ENCODE measurements around the gene SPTY2D1.

GRCh38 chr11:18682466-18682865 lies 48.3 kb upstream of the SPTY2D1 start:
- TF ChIP-seq EP300 (IDR thresholded peaks at IDR 0.05) = no peak
- no peak for TF ChIP-seq CTCF (IDR thresholded peaks at IDR 0.05)
- no peak for TF ChIP-seq POLR2A (IDR thresholded peaks at IDR 0.05)
